Liver (tissue), 9 donors: ENCODE measurements around the gene DLK2. TPM values are rescaled to one million over a fixed set of nuclear protein-coding genes. Genes with fewer than 3 reads are reported as not detected.

Experiments used
- DNase-seq: peaks from one replicate; pipeline ENCODE4 v3.0.0-alpha.2; 2017; ENCODE audit warnings: low spot score
- H3K27ac ChIP-seq, 2 donors: one replicate each; pipeline ENCODE4 v1.7.0; 2013; ENCODE audit warnings: inconsistent platforms in 2 of 2, low read length in 2 of 2, control low read depth in 1 of 2, low read depth in 1 of 2, mild to moderate bottlenecking in 1 of 2
- H3K27me3 ChIP-seq, 4 donors: one replicate each; pipeline versions ENCODE4 v1.6.1 to v1.7.0; 2013; ENCODE audit warnings: low read length in 3 of 4, inconsistent platforms in 1 of 4, mild to moderate bottlenecking in 1 of 4, moderate library complexity in 1 of 4; ENCODE audit not compliant: control insufficient read depth in 4 of 4, insufficient read depth in 4 of 4
- H3K36me3 ChIP-seq, 4 donors: one replicate each; pipeline versions ENCODE4 v1.6.1 to v1.7.0; 2013; ENCODE audit warnings: low read length in 3 of 4, mild to moderate bottlenecking in 3 of 4, low read depth in 1 of 4, moderate library complexity in 1 of 4; ENCODE audit not compliant: control insufficient read depth in 4 of 4, insufficient read depth in 3 of 4
- H3K4me1 ChIP-seq, 4 donors: one replicate each; pipeline versions ENCODE4 v1.6.1 to v1.7.0; 2013; ENCODE audit warnings: low read length in 3 of 4, mild to moderate bottlenecking in 3 of 4, moderate library complexity in 1 of 4; ENCODE audit not compliant: control insufficient read depth in 4 of 4, insufficient read depth in 4 of 4
- H3K4me3 ChIP-seq, 3 donors: one replicate each; pipeline versions ENCODE4 v1.6.1 to v1.7.0; 2013; ENCODE audit warnings: low read length in 3 of 3, control low read depth in 1 of 3, low read depth in 1 of 3, mild to moderate bottlenecking in 1 of 3
- H3K9ac ChIP-seq, 2 donors: one replicate each; pipeline ENCODE4 v1.7.0; 2013; ENCODE audit warnings: low read length in 2 of 2, mild to moderate bottlenecking in 2 of 2, moderate library complexity in 2 of 2, control low read depth in 1 of 2, low read depth in 1 of 2
- H3K9me3 ChIP-seq, 4 donors: one replicate each; pipeline versions ENCODE4 v1.6.1 to v1.7.0; 2013; ENCODE audit warnings: low read length in 3 of 4; ENCODE audit not compliant: control insufficient read depth in 4 of 4
- ATF3 ChIP-seq: IDR thresholded peaks from 2 replicates; pipeline ENCODE4 v1.6.1; 2016; ENCODE audit warnings: antibody characterized with exemption
- CTCF ChIP-seq: fragments of 150-350 bp; IDR thresholded peaks from 2 replicates; pipeline ENCODE4 v1.5.1; 2017; ENCODE audit warnings: improper control_type of control experiment, low read depth, low read length; ENCODE audit not compliant: missing input control
- EGR1 ChIP-seq, 2 donors: IDR thresholded peaks; 2 replicates each; pipeline ENCODE4 v1.6.1; 2016 to 2018; ENCODE audit warnings: antibody characterized with exemption in 2 of 2, low read depth in 2 of 2
- FOXA1 ChIP-seq: IDR thresholded peaks from 2 replicates; pipeline ENCODE4 v1.6.1; 2016; ENCODE audit warnings: antibody characterized with exemption
- FOXA2 ChIP-seq: IDR thresholded peaks from 2 replicates; pipeline ENCODE4 v1.6.1; 2016; ENCODE audit warnings: antibody characterized with exemption
- GABPA ChIP-seq, 2 donors: IDR thresholded peaks in 1 of 2; conservative IDR thresholded peaks in 1 of 2; 2 replicates each; pipeline ENCODE4 v1.6.1; 2016; ENCODE audit warnings: antibody characterized with exemption in 2 of 2, mild to moderate bottlenecking in 1 of 2, moderate library complexity in 1 of 2
- HNF4A ChIP-seq, 2 donors: conservative IDR thresholded peaks; 2 replicates each; pipeline ENCODE4 v1.6.1; 2016; ENCODE audit warnings: antibody characterized with exemption in 2 of 2, mild to moderate bottlenecking in 2 of 2
- HNF4G ChIP-seq: IDR thresholded peaks from 2 replicates; pipeline ENCODE4 v1.6.1; 2016; ENCODE audit warnings: antibody characterized with exemption
- JUND ChIP-seq, 2 donors: IDR thresholded peaks; 2 replicates each; pipeline ENCODE4 v1.6.1; 2016; ENCODE audit warnings: antibody characterized with exemption in 2 of 2
- MAX ChIP-seq: IDR thresholded peaks from 2 replicates; pipeline ENCODE4 v1.6.1; 2016; ENCODE audit warnings: antibody characterized with exemption
- NR2F2 ChIP-seq: IDR thresholded peaks from 2 replicates; pipeline ENCODE4 v1.6.1; 2016; ENCODE audit warnings: antibody characterized with exemption
- RAD21 ChIP-seq, 2 donors: IDR thresholded peaks; 2 replicates each; pipeline ENCODE4 v1.6.1; 2016; ENCODE audit warnings: antibody characterized with exemption in 2 of 2, mild to moderate bottlenecking in 2 of 2
- REST ChIP-seq: IDR thresholded peaks from 2 replicates; pipeline ENCODE4 v1.6.1; 2016; ENCODE audit warnings: antibody characterized with exemption, mild to moderate bottlenecking
- RXRA ChIP-seq, 2 donors: IDR thresholded peaks; 2 replicates each; pipeline ENCODE4 v1.6.1; 2017 to 2018; ENCODE audit warnings: antibody characterized with exemption in 2 of 2, mild to moderate bottlenecking in 1 of 2
- SP1 ChIP-seq: IDR thresholded peaks from 2 replicates; pipeline ENCODE4 v1.6.1; 2018; ENCODE audit warnings: antibody characterized with exemption, mild to moderate bottlenecking
- TAF1 ChIP-seq: conservative IDR thresholded peaks from 2 replicates; pipeline ENCODE4 v1.6.1; 2016; ENCODE audit warnings: antibody characterized with exemption, mild to moderate bottlenecking
- YY1 ChIP-seq: IDR thresholded peaks from 2 replicates; pipeline ENCODE4 v1.6.1; 2016; ENCODE audit warnings: antibody characterized with exemption, mild to moderate bottlenecking
- ZBTB33 ChIP-seq: IDR thresholded peaks from 2 replicates; pipeline ENCODE4 v1.6.1; 2016; ENCODE audit warnings: antibody characterized with exemption
- WGBS: extraction: QIAGEN DNeasy Blood & Tissue Kit; methylation state at CpG from one replicate; pipeline ENCODE4 v1.1.7; 2013; 5-methylcytosine and 5-hydroxymethylcytosine counted together
- polyA plus RNA-seq, 2 donors: library from polyadenylated mRNA; stranded (reverse) in 1 of 2; unstranded in 1 of 2; fragments of 200-250 nt in 1 of 2; fragments of >200 nt in 1 of 2; fragmentation: Nextera tagmentation in 1 of 2; extraction: Ambion mirVana in 1 of 2; gene quantifications; one replicate each; pipeline versions ENCODE4 v1.2.1 to v1.2.3, GENCODE V29; 2013 to 2015
- total RNA-seq, 2 donors: library from RNA; depleted of rRNA; stranded (reverse); fragments of >200 nt; gene quantifications; one replicate each; pipeline ENCODE4 v1.2.3, GENCODE V29; 2014
- donor health status: healthy.
- donor health status: healthy.
- donor health status: healthy.
- donor health status: healthy.
- donor health status: healthy.

Gene DLK2
- total and polyA plus RNA-seq, 4 donors: 0.08 to 1.0 (median 0.08) TPM; not detected in 1

- no peak overlapping the region for H3K9ac ChIP-seq
- no peaks in the 10 kb centered on the region for H3K9me3 ChIP-seq
- peaks cover 2 to 26% (median 9%) of the 10 kb centered on the region in 4 donors for H3K36me3 ChIP-seq
- no peak overlapping the region for H3K4me3 ChIP-seq
- TF ChIP-seq RXRA (IDR thresholded peaks at IDR 0.05): no peak
- TF ChIP-seq FOXA2: no peak
- no peak for TF ChIP-seq ATF3
- no peak for TF ChIP-seq ZBTB33
- no peak for TF ChIP-seq YY1
- TF ChIP-seq REST: no peak
- TF ChIP-seq EGR1 (IDR thresholded peaks at IDR 0.05; ENCODE audit: low read depth in 2 of 2): no peak
- no peak for TF ChIP-seq MAX
- no peak for TF ChIP-seq TAF1
- no peak for TF ChIP-seq CTCF
- TF ChIP-seq GABPA (IDR thresholded peaks at IDR 0.05 in 1 of 2, conservative IDR thresholded peaks at IDR 0.05 in 1 of 2): no peak
- TF ChIP-seq SP1: no peak
- TF ChIP-seq HNF4A (conservative IDR thresholded peaks at IDR 0.05): no peak
- no peak for TF ChIP-seq NR2F2
- no peak for TF ChIP-seq HNF4G
- TF ChIP-seq FOXA1: no peak
- no peak for TF ChIP-seq JUND (IDR thresholded peaks at IDR 0.05)
- TF ChIP-seq RAD21 (IDR thresholded peaks at IDR 0.05): no peak
- H3K27ac ChIP-seq: no peak overlapping the region
- no peaks in the 10 kb centered on the region for H3K27me3 ChIP-seq
- WGBS: 91% methylated on average over 6 of the region's 6 CpGs
- peaks cover 8 to 52% (median 39%) of the 10 kb centered on the region in 4 donors for H3K4me1 ChIP-seq
- no peak for DNase-seq
Observed at GRCh38 chr6:43497129-43497396, 41.7 kb upstream of the DLK2 start.
